Breast epithelium (tissue), 3 donors: ENCODE measurements around the gene GATAD2B.

Experiments used
- CTCF ChIP-seq, 3 donors: fragments of 450-650 bp; IDR thresholded peaks; one replicate each; pipeline ENCODE4 v1.5.1; 2016 to 2017; ENCODE audit warnings: antibody characterized with exemption in 3 of 3, mild to moderate bottlenecking in 3 of 3, moderate library complexity in 3 of 3
- POLR2A ChIP-seq: fragments of 450-650 bp; IDR thresholded peaks from one replicate; pipeline ENCODE4 v1.6.1; 2016; ENCODE audit warnings: antibody characterized with exemption, mild to moderate bottlenecking, moderate library complexity
- POLR2AphosphoS5 ChIP-seq, 3 donors: sonication (generic); formaldehyde crosslinking; IDR thresholded peaks; one replicate each; pipeline ENCODE4 v1.6.1; 2017; ENCODE audit warnings: antibody characterized with exemption in 3 of 3

GRCh38 chr1:153921803-153922075 is 1.0 kb downstream of the GATAD2B start:
- TF ChIP-seq POLR2A: no peak
- no peak for TF ChIP-seq CTCF (IDR thresholded peaks at IDR 0.05)
- no peak for TF ChIP-seq POLR2AphosphoS5 (IDR thresholded peaks at IDR 0.05)
